Islet of Langerhans (tissue), 1 donor: ENCODE measurements around the gene DCBLD2.
A peak's percentile ranks its signal among the peaks of the same experiment; 100 is the strongest.

ENCODE experiments used
- FAIRE-seq: peaks from one replicate; lab custom pipeline; 2011; peaks lifted over from hg19 to GRCh38; lab: Jason Lieb, UNC

Gene DCBLD2

DNA sequence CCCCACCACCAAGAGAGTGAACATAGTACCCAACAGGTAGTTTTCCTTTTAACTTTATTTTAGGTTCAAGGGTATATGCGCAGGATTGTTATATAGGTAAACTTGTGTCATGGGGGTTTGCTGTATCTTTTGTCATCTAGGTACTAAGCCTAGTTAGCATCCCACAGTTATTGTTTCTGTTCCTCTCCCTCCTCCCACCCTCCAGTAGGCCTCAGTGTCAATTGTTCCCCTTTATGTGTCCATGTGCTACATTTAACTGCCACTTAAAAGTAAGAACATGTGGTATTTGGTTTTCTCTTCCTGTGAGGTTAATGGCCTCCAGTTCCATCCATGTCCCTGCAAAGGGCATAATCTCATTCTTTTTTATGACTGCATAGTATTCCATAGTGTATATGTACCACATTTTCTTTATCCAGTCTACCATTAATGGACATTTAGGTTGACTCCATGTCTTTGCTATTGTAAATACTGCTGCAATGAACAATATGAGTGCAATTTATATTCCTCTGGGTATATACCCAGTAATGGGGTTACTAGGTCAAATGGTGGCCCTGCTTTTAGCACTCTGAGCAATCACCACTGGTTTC is 72.2 kb downstream of the DCBLD2 start:
- no peak for FAIRE-seq

DNA sequence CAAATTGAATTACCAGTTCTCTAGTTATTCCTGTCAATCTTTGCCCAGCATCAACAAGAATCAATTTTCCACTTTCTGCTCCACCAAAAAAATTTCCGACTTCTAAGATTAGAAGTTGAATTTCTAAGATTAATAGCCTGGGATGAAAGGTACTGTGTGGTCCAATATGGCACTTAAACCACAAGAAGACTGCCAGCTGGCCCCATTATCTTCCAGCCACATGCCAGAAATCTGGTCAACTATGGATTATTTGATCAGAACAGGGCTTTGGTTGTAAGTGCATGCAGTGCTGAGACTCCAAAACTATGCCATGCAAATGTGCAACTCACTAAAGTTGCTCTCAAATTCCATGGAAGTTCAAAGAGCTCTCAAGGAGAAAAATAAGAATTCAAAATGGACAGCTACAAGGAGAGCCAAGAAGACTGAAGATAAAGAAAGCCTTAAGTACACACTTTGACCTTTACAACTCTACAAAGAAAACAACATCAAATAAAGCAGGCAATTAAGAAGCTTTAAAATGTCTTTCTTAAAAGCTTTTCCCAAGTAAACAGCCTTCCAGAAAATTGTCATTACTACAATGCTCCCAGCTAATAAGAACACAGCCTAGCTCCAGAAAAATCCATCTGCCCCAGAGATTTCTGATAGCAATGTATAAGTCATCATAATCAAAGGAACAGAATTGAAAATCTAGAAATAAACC is 74.1 kb downstream of the DCBLD2 start:
- FAIRE-seq: no peak

GRCh38 chr3:98826126-98826525 is 75.4 kb downstream of the DCBLD2 start:
- no peak for FAIRE-seq

GRCh38 chr3:98824256-98824655 is 77.2 kb downstream of the DCBLD2 start:
- no peak for FAIRE-seq

DNA sequence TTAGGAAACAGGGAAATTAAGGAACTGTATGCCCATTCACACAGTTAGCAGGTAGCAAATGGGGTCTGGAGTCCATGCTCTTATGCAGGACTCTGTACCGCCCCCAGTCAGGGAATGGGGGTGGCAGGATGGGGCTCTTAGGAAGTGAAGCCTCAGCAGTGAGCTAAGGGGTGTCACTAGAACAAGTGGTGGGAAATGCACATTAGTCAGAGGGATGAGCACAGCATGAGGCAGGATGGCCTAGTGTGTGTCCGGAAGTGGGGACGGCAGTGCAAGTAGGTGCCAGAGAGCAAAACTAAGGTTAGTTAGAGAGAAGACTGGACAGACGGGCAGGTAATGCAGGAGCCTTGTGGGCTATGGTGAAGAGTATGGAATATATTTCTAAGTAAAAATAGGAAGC is 77.7 kb downstream of the DCBLD2 start:
- FAIRE-seq: no peak

DNA sequence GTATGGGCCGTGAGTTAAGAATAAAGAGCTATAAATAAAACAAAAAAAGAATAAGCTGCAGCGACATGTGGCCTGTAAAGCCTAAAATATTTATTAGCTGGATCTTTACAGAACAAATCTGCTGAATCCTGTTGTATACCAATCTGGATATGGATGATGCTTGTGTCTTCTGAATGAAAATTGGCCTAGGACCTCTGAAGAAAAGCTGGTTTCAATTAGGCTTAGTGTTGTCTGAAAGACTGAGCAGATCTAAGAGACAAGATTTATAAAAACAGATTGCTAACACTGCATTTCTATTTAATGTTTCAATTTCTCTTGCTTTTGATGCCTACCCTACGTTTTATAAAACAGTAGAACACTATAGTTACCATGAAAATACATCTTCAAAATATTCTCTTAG is 80.4 kb downstream of the DCBLD2 start:
- no peak for FAIRE-seq

DNA sequence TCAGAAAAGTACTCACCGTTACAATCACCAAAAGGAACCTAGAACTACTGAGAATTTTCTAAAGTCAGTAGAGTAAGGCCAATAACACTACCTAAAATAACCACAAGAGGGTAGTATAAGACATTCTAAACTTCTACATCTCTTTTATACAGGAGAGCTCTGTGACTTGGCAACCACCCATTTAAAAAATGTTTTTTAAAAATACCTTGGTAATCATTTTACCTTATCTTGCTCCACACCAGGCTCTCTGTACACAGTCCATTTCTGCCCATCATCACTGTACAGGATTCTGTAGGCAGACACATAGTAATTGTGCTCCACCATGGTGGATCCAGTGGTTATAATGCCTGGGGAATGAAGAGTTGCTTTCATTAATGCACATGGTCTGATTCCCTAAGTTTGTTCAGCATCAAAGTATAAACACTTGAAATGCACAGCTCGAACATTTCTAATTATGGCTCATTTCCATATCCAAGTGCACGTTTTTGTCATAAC is 83.9 kb downstream of the DCBLD2 start:
- peak; percentile 100 for FAIRE-seq

DNA sequence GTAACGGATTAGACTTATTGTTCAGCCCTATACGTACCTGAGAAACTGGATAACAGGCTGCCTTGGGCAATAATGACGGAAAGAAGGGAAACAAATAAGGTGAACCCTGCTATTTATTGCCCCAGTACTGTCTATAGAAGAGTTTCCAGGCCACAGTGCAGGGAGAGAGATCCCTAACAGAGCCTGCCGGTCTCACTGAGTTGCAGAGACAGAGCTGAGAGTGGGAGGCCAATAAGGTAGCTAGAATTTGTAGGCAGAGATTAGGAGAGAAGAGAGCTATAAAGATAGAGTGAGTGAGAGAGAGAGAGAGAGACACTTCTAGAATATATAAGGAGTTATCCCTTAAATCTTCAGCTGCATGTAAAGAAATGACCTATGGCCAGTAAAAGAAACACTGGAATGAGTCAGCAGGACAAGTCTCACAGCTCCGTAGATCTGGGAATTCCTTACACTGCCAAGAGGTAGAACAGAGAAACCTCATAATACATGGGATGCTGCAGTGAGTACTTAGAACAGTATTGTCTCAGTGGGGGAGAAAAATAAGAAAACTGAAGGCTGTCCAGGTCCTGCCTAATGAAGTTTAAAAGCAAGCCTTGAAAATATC is 86.6 kb downstream of the DCBLD2 start:
- FAIRE-seq: no peak

GRCh38 chr3:98812851-98813374 is 88.6 kb downstream of the DCBLD2 start:
- FAIRE-seq: peak; percentile 100

DNA sequence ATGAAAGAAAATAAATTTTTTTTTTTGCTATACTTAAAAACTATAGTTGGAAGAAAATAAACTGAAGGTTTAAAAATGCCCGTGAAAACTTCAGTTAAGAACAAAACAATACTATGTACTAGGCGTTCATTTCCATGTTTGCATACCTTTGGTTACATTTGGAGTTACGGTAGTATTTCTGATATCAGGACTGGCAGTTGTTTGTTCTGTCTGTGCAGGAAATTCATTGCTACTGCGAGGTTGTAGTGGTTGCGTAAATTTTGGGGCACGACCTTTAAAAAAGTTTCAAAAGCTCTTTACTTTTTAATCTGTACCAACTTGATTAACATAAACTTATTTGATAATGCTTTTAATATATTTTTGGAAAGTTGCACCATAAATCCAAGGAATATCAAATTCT is 90.4 kb downstream of the DCBLD2 start:
- FAIRE-seq: no peak

DNA sequence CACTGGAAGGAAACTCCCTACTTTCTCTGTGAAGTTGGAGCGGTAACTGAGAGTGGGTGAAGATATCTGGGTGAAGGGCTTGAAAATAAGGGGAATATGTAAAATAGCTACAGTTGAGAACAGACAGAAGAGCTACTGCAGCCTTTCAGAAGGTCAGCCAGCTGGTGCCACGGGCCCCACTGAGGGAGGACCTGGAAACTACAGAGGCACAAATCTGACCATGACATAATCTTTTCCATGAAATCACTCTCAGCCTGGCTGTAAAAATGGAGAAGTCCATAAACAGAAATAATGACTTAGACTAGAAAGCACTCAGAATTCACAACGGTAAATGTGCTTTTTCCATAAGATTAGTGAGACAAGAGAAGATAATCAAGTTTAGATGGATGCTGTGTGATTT is 91.9 kb downstream of the DCBLD2 start:
- FAIRE-seq: no peak

DNA sequence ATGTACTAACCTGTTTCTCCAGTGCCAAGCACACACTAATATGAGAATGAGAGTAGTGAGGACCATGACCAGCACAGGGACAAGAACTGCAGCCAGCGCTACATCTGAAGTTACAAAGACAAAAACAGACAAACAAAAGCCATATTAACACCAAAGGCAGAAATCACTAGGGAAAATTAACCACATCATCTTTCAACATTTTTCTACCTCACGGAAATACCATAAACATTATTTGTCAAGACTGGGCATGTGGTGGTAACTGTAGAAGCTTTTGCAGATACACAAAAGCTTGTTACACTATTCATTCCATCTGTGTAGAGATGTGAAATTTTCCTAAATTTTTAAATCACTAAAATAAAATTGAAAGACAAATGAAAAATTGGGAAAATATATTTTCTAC is 93.4 kb downstream of the DCBLD2 start:
- no peak for FAIRE-seq

DNA sequence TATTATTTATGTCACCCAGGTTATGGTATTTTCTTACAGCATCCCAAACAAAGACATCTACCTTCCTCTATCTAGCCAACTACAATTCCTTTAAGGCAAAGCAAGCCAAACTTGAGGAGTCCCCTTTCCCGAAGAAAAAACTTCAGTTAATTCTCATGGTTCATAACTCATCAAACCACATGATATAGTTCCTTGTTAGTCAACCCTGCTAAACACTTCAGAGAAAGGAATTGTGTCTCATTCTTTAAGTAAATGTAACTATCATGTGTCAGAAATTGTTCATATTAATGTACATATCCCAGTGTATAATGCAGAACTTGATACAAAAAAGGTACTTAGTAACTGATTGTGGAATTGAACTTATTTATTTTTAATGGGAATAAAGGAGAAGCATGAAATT is 93.9 kb downstream of the DCBLD2 start:
- FAIRE-seq: no peak

DNA sequence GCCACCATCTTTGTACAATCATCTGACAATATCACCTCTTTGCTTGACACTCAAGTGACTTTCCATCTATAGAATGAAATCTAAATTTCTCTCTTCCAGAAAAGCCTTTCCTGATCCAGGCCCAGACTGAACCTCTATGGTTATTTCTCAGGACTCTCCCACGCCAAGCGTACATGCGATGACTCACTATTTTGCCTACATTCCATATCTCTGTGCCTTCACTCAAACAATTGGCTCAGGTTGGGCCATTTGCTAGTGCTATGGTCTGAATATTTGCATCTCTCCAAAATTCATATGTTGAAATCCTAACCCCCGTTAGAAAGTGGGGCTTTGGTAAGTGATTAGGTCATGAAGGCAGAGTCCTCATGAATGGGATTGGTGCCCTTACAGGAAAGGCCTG is 94.5 kb downstream of the DCBLD2 start:
- FAIRE-seq: no peak

DNA sequence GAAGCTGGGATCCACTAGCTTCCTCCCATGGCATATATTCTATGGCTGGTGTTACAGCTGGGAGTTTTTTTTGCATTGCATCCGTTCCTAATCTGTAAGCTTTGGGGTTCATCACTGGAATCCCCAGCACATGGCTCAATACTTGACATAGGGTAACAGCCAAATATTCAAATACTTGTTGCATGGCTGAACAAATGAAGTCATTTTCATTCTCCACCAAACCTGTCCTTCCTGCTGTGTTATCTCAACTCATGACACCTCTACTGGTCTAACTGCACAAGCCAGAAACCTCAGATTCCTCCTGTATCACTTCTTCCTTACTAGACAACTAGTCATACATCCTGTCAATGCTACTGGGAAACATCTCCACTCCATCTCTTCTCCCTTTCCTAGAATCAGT is 95.0 kb downstream of the DCBLD2 start:
- FAIRE-seq: no peak

DNA sequence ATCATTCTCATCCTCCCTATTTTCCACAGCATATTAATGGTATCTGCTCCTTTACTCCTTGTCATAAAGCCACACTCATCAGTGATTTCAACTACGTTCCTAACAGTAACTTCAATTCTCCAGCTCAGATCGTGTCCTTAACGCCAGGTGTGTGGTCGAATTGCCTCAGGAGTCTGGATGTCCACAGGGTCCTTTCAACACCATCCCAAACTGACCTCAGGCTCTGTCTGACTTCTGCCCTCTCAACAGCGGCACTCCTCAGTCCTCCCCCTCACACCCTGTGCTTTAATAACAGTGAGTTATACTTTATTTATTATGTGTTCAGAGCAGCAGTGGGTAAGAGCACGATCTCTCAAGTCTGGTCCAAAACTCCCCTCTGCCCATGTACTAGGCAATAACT is 95.9 kb downstream of the DCBLD2 start:
- no peak for FAIRE-seq

GRCh38 chr3:98801043-98801747 is 100.3 kb downstream of the DCBLD2 start:
- no peak for FAIRE-seq

GRCh38 chr3:98800401-98800800 is 101.1 kb downstream of the DCBLD2 start:
- FAIRE-seq: no peak

GRCh38 chr3:98799479-98799878 is 102.0 kb downstream of the DCBLD2 start:
- FAIRE-seq: no peak

DNA sequence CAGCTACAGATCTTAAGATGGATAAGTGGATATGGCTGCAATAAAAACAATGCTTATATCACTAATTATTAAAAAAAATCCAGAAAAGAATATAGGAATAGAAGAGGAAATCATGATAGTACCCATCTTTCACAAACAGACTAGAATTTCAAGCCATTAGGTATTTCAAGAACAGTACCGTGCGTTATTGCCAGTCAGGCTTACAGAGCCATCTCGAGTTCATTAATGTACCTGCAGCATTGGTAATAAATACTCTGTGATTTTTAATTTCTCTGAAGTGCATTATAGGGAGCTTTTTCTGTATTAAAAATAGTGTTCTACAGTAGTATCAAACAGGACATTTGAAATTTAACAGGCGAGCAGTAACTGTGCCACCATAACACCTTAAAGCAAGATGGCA is 102.7 kb downstream of the DCBLD2 start:
- peak; percentile 45 for FAIRE-seq

DNA sequence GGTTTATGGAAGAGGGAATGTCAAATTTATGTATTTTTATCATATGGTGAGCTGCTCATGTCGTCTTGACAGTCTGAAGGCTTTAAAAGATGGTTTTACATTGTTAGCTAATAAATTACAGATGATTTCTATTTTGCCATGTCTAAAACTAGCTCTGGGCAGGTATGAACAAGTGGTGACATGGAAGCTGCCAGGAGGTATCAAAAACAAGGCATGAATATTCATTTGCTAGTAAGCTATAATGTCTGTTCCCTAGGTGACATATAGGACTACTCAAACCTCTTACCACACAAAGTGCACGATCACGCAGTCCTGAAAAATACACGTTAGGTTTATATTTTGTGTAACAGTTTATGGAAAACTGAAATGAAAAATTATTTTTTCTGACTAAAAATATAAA is 103.6 kb downstream of the DCBLD2 start:
- no peak for FAIRE-seq

DNA sequence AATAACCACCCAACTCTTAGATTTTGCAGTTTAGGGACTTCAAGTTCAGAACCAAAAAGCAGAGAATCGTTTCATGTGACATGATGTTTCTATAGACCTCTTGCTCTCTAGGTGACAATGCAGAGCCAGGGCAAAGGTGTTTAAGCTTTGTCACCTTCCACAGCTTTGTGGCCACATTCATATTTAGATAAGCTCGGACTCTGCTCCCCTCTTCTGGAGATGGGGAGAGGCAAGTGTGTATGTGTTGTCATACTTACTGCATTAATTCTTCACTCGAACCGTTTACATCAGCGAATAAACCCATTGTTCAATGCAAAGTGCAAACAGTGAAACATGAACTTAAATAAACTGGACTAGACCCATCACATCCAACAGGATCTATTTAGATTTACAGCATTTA is 105.2 kb downstream of the DCBLD2 start:
- FAIRE-seq: no peak

- FAIRE-seq: peak; percentile 88
Observed at GRCh38 chr3:98793971-98794370, 107.5 kb downstream of the DCBLD2 start.
